ENCODE measurements around the gene CARHSP1. TPM values are rescaled to one million over a fixed set of nuclear protein-coding genes. Genes with fewer than 3 reads are reported as not detected.

CARHSP1 gene
- total and polyA plus RNA-seq, 8 donors = 19.8 to 78.7 (median 32.3) TPM

DNA sequence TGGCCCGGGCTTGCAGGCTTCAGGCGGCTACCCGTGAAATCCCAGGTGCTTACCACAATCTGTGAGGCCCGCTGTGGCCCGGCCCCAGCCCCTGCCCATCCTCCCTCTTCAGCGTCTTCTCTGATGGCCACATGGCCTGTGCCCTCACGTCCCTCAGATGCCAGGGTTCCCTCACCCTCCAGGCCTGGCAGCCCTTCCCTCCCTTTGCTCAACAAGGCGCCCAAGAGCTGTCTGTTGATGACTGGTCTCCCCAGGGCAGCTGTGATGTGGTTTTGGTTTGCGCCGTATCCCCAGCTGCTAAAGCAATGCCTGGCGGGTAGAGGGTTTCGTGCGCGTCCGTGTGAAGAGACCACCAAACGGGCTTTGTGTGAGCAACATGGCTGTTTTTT is 36.1 kb downstream of the CARHSP1 start:
- Histone ChIP-seq H3K36me3 (peaks cover 0 to 15% (median 6%) of the 10 kb centered on the region in 3 donors), H3K4me3 (no peak overlapping the region), H3K4me1 (no peaks in the 10 kb centered on the region), H3K27me3 (no peaks in the 10 kb centered on the region), H3K27ac (no peak overlapping the region), H3K9me3 (no peaks in the 10 kb centered on the region)
- peak in 1 of 4 donors; percentile 11 for ATAC-seq
- no peak for FAIRE-seq
- intact Hi-C loops (cut with DNase I) = no loop called here
- DNase-seq = no peak
- 84 to 91% methylated on average over 16 of the region's 16 CpGs for WGBS, 2 donors
- no peak for TF ChIP-seq CTCF (IDR thresholded peaks at IDR 0.05)

GRCh38 chr16:8831871-8832716 is 36.7 kb downstream of the CARHSP1 start:
- Histone ChIP-seq H3K36me3 (peaks cover 0 to 15% (median 6%) of the 10 kb centered on the region in 3 donors), H3K9me3 (no peaks in the 10 kb centered on the region), H3K4me3 (no peak overlapping the region), H3K27me3 (no peaks in the 10 kb centered on the region), H3K4me1 (no peaks in the 10 kb centered on the region), H3K27ac (no peak overlapping the region)
- FAIRE-seq (no peak), DNase-seq (no peak), ATAC-seq (no peak)
- no peak for TF ChIP-seq CTCF (IDR thresholded peaks at IDR 0.05)
- intact Hi-C loops (cut with DNase I) = no loop called here
- 88 to 89% methylated on average over 18 of the region's 18 CpGs for WGBS, 2 donors

DNA sequence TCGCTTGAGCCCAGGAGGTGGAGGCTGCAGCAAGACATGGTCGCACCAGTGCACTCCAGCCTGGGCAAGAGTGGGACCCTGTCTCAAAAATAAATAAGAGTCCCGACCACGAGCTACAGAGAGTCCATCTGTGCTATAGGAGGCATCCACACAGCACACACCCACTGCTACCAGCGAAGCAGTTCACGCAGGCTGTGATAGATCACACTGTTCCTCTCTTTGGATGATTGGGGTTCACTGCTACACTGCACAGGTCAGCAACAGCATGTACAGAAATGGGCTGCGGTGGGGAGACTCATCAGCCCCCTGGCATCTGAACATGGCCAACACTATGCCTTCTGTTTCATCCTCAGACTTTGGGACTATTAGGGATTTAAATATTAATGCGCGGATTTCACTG is 37.4 kb downstream of the CARHSP1 start:
- H3K27me3 ChIP-seq = no peaks in the 10 kb centered on the region
- H3K4me1 ChIP-seq = no peaks in the 10 kb centered on the region
- 92 to 93% methylated on average over 9 of the region's 9 CpGs for WGBS, 2 donors
- H3K9me3 ChIP-seq = no peaks in the 10 kb centered on the region
- no peak overlapping the region for H3K4me3 ChIP-seq
- no peak for TF ChIP-seq CTCF (IDR thresholded peaks at IDR 0.05)
- DNase-seq (no peak), ATAC-seq (peak in 1 of 4 donors; percentile 11), FAIRE-seq (no peak)
- H3K27ac ChIP-seq = no peak overlapping the region
- peaks cover 0 to 15% (median 6%) of the 10 kb centered on the region in 3 donors for H3K36me3 ChIP-seq
- intact Hi-C loops (cut with DNase I) = no loop called here

GRCh38 chr16:8828541-8829165 is 40.2 kb downstream of the CARHSP1 start:
- 94% methylated on average over 8 of the region's 8 CpGs for WGBS, 2 donors
- Histone ChIP-seq H3K4me3 (no peak overlapping the region), H3K4me1 (no peaks in the 10 kb centered on the region), H3K27ac (no peak overlapping the region), H3K36me3 (peaks cover 0 to 15% (median 6%) of the 10 kb centered on the region in 3 donors), H3K9me3 (no peaks in the 10 kb centered on the region), H3K27me3 (no peaks in the 10 kb centered on the region)
- FAIRE-seq (no peak), ATAC-seq (no peak), DNase-seq (no peak)
- intact Hi-C loops (cut with DNase I) = no loop called here
- no peak for TF ChIP-seq CTCF (IDR thresholded peaks at IDR 0.05)

Data from pancreas (tissue), 10 donors.